GM19455 (cell line): Measurements from ENCODE around the gene MGMT.

Experiments
- ATAC-seq: cut with Tn5 transposase; IDR thresholded peaks from one replicate; pipeline ENCODE4 v1.9.1; 2021; ENCODE audit not compliant: unreplicated experiment

Gene MGMT

DNA sequence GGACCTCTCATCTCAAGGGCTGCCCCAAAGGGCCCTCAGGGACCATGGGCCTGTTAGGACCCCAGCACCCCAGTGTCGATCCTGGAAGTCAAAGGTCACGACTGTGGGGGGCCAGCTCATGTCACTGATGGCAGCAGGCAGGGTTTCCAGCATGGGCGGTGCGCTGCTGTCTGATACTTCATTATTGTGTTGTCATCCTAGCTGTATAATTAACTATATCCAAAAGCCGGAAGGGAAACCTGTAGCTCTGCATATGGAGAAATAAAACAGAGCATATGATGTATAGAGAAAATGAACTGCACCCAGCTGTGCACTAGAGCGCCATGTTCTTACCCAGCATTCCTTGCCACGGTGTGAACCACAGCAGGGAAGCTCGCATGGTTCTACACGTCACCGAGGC is 300.7 kb downstream of the MGMT start:
- no peak for ATAC-seq

GRCh38 chr10:129768437-129769355 is 301.7 kb downstream of the MGMT start:
- no peak for ATAC-seq

DNA sequence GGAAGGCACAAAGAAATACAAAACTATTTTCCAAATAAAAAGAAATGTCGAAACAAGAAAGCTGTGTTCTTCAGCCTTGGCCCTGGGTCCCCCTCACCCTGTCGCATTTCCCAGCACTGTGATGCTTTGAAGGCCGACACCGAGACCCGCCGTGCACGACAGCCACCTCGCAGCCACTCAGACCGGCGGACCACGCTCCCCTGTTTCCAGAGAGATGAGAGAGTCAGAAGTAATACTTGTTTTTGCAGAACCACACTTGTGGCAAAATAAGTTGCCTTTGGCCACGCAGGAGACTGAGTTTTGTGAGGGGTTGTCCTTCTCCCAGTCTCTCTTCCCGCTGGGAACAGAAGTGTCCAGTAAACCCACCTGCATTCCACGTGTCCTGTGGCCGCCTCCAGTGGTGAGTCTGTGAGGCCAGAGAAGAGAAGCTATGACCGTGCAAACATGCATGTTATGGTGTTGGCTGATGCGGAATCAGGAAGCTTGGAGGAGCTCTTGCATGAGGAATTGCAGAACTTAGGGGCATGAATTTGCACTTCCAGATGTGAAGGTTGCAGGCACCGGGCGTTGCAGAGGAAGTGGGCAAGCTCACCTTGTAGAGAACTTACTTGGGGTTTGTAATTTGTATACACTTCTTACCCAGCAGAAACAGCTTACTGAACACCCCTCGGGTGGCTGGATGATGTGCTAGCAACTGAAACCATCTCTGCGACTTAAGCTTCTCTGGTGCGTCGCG is 302.5 kb downstream of the MGMT start:
- ATAC-seq, result no peak

GRCh38 chr10:129770286-129770685 is 303.2 kb downstream of the MGMT start:
- ATAC-seq, result no peak

- no peak for ATAC-seq
Observed at GRCh38 chr10:129771024-129771423, 304.0 kb downstream of the MGMT start.

DNA sequence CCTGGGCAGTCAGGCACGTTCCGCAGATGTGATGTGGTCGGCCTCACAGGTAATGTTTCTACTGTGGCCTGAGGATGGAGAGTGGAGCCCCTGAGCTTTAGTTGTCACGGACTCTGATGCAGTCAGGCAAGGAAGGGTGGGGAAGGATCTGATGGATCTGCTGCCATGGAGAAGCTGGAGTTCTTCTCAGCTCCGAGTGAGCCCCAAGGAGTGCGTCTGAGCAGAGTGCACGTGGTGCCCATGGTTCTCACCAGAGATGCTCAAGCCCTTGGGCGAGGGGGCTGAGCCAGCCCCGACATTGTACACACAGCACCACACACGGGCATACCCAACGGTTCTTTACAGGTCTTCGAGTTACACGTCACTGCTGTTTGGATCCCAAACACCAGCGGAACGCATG is 304.5 kb downstream of the MGMT start:
- no peak for ATAC-seq

DNA sequence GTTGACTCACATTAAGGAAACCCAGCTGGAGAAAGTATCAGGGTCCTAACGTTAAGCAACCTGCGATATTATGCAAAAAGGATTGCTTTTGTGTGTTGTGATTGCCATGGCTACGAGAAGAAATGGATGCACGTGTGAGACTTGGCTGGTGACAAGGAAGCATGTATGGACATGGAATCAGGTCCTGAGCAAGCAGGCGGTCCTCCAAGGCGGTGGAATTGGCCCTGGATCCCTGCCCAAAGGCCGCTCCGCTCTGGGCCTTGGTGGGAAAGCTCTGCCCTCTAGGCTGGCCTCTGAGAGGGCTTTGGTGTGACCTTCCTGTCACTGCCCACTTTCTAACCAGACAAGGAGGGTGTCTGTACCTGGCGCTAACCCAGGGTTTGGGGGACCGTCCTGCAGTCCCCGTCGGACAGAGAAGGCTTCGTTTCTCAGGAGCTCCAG is 305.0 kb downstream of the MGMT start:
- ATAC-seq, result no peak

DNA sequence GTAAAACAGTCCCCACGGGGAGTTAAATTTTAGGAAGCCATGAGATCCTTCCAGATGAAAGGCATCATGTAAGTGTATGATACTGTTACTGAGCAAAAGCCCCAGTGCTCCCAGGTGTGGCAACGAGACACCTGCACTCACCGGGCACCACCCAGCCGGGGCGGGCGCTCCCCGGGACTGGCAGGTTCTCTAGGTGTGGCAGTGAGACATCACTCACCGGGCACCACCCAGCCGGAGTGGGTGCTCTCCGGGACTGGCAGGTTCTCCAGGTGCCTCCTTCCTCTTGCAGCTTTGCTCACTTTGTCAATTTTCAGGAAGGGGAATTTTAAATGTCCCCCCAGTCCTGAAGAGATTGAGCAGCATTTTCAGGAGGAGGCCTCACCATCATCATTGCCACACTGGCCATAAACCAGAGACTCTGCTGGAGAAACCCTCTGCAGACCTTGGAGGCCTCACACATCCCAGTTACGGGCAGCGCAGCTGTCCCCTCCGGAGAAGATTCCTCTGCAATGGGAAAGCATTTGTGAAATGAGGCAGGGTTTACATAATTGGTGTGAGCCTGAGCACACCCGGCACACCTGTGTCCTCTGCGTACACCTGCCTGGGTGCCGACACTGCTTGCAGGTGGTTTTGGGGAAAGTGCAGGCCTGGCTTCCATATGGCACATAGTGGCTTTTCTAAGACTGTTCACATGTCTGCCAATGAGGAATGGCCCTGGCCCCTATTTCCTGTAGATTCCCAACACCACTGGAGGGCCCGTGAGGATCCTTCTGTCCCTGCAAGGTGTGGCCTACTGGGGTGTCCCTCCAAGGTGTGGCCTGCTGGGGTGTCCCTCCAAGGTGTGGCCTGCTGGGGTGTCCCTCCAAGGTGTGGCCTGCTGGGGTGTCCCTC is 305.7 kb downstream of the MGMT start:
- no peak for ATAC-seq

DNA sequence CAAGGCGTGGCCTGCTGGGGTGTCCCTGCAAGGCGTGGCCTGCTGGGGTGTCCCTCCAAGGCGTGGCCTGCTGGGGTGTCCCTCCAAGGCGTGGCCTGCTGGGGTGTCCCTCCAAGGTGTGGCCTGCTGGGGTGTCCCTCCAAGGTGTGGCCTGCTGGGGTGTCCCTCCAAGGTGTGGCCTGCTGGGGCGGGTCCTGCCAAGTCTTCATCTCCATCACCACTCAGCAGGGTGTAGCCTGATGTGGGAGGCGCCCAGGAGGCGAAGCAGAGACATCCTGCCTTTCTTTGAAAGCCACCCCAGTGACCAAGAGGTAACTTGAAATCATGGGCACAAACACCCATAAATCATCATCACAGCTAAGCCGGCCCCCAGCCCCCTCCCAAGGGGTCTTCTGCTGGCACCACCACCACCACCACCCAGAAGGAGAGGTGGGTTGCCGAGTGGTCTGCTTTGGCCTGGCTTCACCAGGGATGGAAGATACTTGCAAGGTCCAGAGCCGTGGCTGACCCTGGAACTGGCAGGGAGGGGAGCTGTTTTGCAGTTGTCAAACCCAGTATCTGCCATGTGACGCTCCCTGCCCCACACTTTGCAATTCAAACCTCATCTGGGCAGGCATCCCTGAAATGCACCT is 306.4 kb downstream of the MGMT start:
- ATAC-seq, result no peak

- ATAC-seq, result no peak
Observed at GRCh38 chr10:129774082-129774735, 307.2 kb downstream of the MGMT start.

DNA sequence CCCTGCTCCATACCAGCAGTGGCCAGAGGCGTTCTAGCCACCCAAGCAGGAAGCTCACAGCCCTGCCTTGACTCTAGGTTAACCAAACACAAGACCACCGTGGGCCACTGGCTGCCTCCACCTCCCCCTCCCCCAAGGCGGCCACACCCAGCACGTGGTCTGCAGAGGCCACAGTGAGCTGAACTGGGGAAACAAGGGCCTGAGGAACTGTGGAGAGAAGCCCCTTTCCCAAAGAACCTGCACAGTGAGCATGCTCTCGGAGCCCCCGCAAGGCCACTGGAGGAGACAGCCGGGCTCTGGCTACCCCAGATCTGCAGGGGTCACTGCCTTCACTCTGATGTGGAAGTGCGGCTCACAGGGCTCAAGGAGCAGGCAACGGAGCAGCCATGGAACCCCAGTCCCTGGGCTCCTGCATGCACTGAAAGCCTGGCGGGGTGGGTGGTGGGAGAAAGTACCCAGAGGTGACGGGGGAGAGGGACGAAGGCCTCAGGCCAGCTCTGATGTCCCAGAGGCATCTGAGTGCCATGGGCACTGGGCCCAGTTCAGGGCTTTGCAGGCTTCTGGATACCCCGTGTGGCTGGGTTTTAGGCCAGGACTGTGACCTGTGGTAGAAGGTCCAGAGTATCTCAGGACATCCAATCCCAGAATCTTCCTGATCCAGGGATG is 307.8 kb downstream of the MGMT start:
- ATAC-seq, result no peak

DNA sequence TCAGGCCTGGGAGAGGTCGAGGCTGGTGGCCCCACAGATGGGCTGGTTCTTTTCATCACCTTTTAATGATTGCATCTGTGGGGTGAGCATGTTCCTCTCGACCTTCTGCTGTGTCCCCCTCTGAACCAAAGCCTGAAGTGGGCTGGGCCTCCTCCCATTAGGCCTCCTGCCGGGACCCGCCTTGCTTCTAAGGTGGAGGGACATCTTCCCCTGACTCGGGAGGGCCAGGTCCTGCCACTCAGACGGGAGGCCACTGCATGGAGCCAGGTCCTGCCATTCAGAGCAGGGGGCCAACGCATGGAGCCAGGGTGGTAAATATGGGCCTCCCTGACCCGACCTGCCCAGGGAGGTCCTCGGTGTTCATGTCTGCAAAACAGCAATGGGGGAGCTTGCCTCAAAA is 308.6 kb downstream of the MGMT start:
- ATAC-seq, result no peak

DNA sequence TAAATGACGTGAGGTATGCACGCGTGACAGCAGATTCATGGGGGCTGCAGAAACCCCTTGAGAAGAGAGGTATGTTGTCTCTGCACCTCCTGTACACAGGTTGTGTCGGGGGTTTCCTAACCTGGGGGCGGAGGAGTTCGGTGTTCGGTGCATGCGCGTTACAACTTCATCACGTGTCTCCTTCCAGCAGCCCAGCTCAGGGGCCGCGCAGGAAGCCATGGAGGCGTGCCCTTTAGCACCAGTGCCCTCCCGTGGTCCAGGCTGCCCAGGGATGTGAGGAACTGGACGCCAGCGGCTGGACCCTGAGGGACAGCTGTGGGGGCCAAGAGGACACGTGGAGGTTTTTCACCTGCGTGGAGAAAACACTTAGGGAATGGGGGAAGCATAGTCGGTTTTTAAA is 310.6 kb downstream of the MGMT start:
- ATAC-seq, result no peak

- ATAC-seq, result no peak
Observed at GRCh38 chr10:129778571-129778970, 311.5 kb downstream of the MGMT start.

GRCh38 chr10:129779126-129780111 is 312.4 kb downstream of the MGMT start:
- no peak for ATAC-seq

DNA sequence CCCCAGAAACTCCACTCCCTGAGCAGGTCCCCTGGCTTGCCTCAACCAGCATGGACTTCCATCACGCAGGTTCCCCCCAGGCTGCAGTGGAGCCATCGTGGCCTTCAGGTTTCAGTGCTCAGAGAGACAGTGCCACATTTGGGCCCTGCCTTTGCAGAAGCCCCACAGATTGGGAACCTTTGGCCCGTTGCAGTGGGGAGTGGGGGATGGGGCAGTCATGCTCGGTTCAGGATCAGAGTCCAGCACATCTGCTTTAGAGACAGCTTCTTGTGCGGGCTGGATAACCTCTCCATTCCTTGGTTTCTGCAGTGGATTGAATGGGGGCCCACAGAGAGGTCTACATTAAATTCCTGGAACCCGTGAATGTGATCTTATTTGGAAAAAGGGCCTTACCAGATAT is 313.2 kb downstream of the MGMT start:
- no peak for ATAC-seq

GRCh38 chr10:129780901-129781795 is 314.1 kb downstream of the MGMT start:
- no peak for ATAC-seq
